NCI-H187 treated with DMSO at 0.1 percent for 48 hours (cell line): ENCODE results near the gene UBTD1.

ENCODE experiments used
- DNase-seq: peaks from one replicate; lab custom pipeline; 2025; lab: John Stamatoyannopoulos, UW

The UBTD1 gene

GRCh38 chr10:97584798-97585438, 86.2 kb downstream of the UBTD1 start:
- DNase-seq, result no peak

GRCh38 chr10:97585439-97585811, 86.7 kb downstream of the UBTD1 start:
- no peak for DNase-seq

GRCh38 chr10:97587183-97587582, 88.5 kb downstream of the UBTD1 start:
- no peak for DNase-seq

- DNase-seq, result no peak
Measured at GRCh38 chr10:97589479-97589878, 90.8 kb downstream of the UBTD1 start, which contains the start of gene C10orf62. Gene C10orf62 (plus strand): TSS chr10:97589721. CDS start chr10:97589898, 177 bp downstream.

GRCh38 chr10:97590082-97590747, 91.5 kb downstream of the UBTD1 start:
- no peak for DNase-seq

- no peak for DNase-seq
Measured at GRCh38 chr10:97590748-97591495, 92.2 kb downstream of the UBTD1 start.

GRCh38 chr10:97593421-97593820, 94.7 kb downstream of the UBTD1 start:
- no peak for DNase-seq

- no peak for DNase-seq
Measured at GRCh38 chr10:97596101-97597082, 97.7 kb downstream of the UBTD1 start.

- DNase-seq, result no peak
Measured at GRCh38 chr10:97597778-97598177, 99.1 kb downstream of the UBTD1 start.

- DNase-seq, result no peak
Measured at GRCh38 chr10:97598407-97599271, 99.9 kb downstream of the UBTD1 start.

GRCh38 chr10:97599272-97599619, 100.5 kb downstream of the UBTD1 start:
- DNase-seq, result no peak

- DNase-seq, result no peak
Measured at GRCh38 chr10:97600616-97601015, 101.9 kb downstream of the UBTD1 start.

- DNase-seq, result no peak
Measured at GRCh38 chr10:97601268-97602215, 102.8 kb downstream of the UBTD1 start.

GRCh38 chr10:97607095-97607636, 108.4 kb downstream of the UBTD1 start:
- no peak for DNase-seq

- DNase-seq, result no peak
Measured at GRCh38 chr10:97608991-97609561, 110.4 kb downstream of the UBTD1 start.

- DNase-seq, result no peak
Measured at GRCh38 chr10:97611473-97611872, 112.7 kb downstream of the UBTD1 start.

- DNase-seq, result no peak
Measured at GRCh38 chr10:97612386-97612785, 113.7 kb downstream of the UBTD1 start.

- DNase-seq, result no peak
Measured at GRCh38 chr10:97618285-97618684, 119.6 kb downstream of the UBTD1 start.

GRCh38 chr10:97618733-97619132, 120.0 kb downstream of the UBTD1 start:
- DNase-seq, result no peak
